Cardiac muscle cell (in vitro differentiated cells and primary cell): ENCODE data around the gene KIAA1755. TPM values are rescaled to one million over a fixed set of nuclear protein-coding genes. Genes with fewer than 3 reads are reported as not detected.

Experiments
- DNase-seq, 2 donors: peaks; one replicate each; pipeline versions ENCODE4 v3.0.0 to v3.0.0-alpha.2; 2010 to 2017; ENCODE audit warnings: low read depth in 1 of 2, low spot score in 1 of 2
- H3K27ac ChIP-seq: fragments of 200-600 bp; sonication (generic); 2 replicates; pipeline ENCODE4 v1.5.1; 2016
- H3K27me3 ChIP-seq: fragments of 200-600 bp; sonication (generic); 2 replicates; pipeline ENCODE4 v1.6.0; 2016; ENCODE audit warnings: control low read depth
- H3K36me3 ChIP-seq: fragments of 200-600 bp; sonication (generic); 2 replicates; pipeline ENCODE4 v1.5.1; 2016; ENCODE audit warnings: control low read depth
- H3K4me1 ChIP-seq: fragments of 200-600 bp; sonication (generic); 2 replicates; pipeline ENCODE4 v1.8.1; 2017; ENCODE audit warnings: low read depth, mild to moderate bottlenecking, mixed run types
- H3K4me3 ChIP-seq: fragments of 200-600 bp; sonication (generic); 2 replicates; pipeline ENCODE4 v1.5.1; 2016; ENCODE audit warnings: mild to moderate bottlenecking
- H3K9me3 ChIP-seq: fragments of 200-600 bp; sonication (generic); 2 replicates; pipeline ENCODE4 v1.5.1; 2017; ENCODE audit warnings: low read depth, mild to moderate bottlenecking, control low read depth
- polyA plus RNA-seq: library from polyadenylated mRNA; unstranded; fragments of >200 nt; fragmentation: Nextera tagmentation; extraction: Ambion mirVana; gene quantifications from 2 replicates; pipeline ENCODE4 v1.2.1, GENCODE V29; 2016
- total RNA-seq: library from RNA; depleted of rRNA; stranded (reverse); fragments of >200 nt; gene quantifications from 2 replicates; pipeline ENCODE4 v1.2.3, GENCODE V29; 2016
- TF ChIP-seq, protein P1 (sequence below): IDR thresholded peaks from 2 replicates; pipeline ENCODE4 v1.5.1; 2012; ENCODE audit warnings: low read depth, mild to moderate bottlenecking, low read length

The KIAA1755 gene
- total and polyA plus RNA-seq, 2 experiments from 2014 or later = not detected

DNA sequence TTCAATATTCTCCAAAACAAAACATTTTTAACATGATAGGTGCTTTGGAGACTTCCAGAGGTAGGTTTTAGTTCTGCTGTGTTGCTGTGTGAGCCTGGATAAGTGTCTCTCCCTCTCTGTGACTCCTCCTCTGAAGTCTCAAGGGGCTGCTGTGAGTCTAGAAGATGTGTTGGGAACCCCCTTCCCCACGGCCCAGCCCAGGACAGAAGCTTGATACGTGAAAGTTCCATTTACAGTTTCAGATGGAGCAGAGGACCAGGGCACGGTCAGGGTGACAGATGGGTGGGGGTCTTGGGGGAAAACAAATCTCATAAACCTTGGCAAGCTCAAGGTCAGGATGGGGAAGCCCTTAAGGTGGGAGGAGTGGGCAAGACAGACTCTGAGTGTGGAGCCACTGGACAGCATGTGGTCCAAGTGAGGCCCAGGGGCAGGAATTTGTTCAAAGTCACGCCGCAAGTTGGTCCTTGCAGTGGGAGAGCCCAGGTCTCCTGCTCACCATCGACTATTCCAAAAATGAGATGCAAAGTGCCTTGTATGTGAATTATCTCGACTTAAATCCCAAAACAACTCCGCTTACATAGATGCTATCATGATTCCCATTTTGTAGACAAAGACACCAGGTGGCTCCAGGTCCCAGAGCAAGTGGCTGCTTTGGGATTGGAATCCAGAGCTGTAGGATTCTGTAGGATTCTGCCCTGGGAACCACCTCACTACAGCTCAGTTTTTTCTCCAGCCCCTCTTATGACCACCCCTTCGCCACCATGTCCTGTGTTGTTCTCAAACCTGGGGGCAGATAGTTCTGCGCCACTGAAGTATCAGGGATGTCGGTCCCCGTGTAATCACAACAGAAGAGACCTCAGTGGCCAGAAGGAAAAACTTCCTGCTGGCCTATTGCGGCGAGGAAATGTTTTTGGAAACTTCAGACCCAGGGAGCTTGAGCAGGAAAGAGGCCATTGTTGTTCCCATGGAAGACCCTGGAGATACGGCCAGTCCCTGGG lies 97.4 kb downstream of the KIAA1755 start:
- H3K4me3 ChIP-seq = no peak overlapping the region
- H3K36me3 ChIP-seq = peaks cover 9% of the 10 kb centered on the region
- TF ChIP-seq, protein P1, sequence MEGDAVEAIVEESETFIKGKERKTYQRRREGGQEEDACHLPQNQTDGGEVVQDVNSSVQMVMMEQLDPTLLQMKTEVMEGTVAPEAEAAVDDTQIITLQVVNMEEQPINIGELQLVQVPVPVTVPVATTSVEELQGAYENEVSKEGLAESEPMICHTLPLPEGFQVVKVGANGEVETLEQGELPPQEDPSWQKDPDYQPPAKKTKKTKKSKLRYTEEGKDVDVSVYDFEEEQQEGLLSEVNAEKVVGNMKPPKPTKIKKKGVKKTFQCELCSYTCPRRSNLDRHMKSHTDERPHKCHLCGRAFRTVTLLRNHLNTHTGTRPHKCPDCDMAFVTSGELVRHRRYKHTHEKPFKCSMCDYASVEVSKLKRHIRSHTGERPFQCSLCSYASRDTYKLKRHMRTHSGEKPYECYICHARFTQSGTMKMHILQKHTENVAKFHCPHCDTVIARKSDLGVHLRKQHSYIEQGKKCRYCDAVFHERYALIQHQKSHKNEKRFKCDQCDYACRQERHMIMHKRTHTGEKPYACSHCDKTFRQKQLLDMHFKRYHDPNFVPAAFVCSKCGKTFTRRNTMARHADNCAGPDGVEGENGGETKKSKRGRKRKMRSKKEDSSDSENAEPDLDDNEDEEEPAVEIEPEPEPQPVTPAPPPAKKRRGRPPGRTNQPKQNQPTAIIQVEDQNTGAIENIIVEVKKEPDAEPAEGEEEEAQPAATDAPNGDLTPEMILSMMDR = no peak

DNA sequence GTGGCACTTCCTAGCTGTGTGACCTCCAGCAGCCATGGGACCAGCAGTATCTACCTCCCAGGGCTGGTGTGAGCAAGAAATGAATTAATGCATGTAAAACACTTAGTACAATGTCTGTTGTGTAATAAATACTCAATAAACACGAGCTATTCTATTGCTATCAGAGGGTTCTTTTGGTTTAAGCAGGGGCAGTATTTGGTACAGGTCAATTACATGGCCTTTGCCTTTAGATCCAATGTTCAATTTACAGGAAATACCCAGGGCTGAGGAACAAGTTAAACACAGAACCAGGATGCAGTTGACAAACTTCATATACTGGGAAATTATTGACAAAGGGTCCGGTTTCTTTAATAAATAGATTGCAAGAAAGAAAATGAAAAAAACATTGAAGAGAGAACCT lies 98.4 kb downstream of the KIAA1755 start:
- peaks cover 9% of the 10 kb centered on the region for H3K36me3 ChIP-seq
- no peaks in the 10 kb centered on the region for H3K27me3 ChIP-seq
- H3K4me3 ChIP-seq = no peak overlapping the region
- H3K9me3 ChIP-seq = no peaks in the 10 kb centered on the region
- TF ChIP-seq, protein P1 = no peak
- peak overlapping the region; percentile 89 for H3K27ac ChIP-seq
- H3K4me1 ChIP-seq = peaks cover 42% of the 10 kb centered on the region
- DNase-seq = no peak

More for the DNA sequence above, 97.4 kb downstream of the KIAA1755 start:
- DNase-seq = no peak
- H3K4me1 ChIP-seq = peaks cover 42% of the 10 kb centered on the region
- H3K9me3 ChIP-seq = no peaks in the 10 kb centered on the region
- no peaks in the 10 kb centered on the region for H3K27me3 ChIP-seq
- no peak overlapping the region for H3K27ac ChIP-seq

DNA sequence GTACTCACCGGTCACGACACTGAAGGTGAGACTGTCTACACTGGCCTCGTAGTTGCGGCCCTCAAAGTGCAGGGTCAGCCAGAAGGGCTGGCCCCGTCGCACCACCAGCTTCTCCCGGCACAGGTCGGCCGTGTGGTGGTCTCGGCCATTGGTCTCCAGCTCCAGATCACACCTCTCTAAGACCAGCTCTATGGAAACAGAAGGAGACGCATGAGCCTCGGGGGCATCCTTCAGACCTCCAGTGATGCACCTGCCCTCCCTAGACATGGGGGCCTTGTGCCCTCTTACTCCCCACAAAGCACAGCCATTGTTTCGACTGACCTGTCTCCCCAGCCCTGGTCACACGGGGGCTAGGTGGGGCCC lies 99.1 kb downstream of the KIAA1755 start:
- TF ChIP-seq, protein P1 = no peak
- Histone ChIP-seq H3K36me3 (peaks cover 9% of the 10 kb centered on the region), H3K9me3 (no peaks in the 10 kb centered on the region), H3K4me1 (peaks cover 37% of the 10 kb centered on the region), H3K27me3 (no peaks in the 10 kb centered on the region), H3K27ac (peak overlapping the region; percentile 89), H3K4me3 (no peak overlapping the region)
- no peak for DNase-seq

Other genes starting within 250 kb of the KIAA1755 start
- gene TTI1, start 227.3 kb downstream of the KIAA1755 start, total RNA-seq = 19.0 and 23.0 TPM in 2 replicates
- 23.1 and 32.8 TPM in 2 replicates for gene TTI1, start 227.3 kb downstream of the KIAA1755 start, polyA plus RNA-seq
- gene RPRD1B, start 227.0 kb downstream of the KIAA1755 start, total RNA-seq = 26.2 and 43.5 TPM in 2 replicates
- gene RPRD1B, start 227.0 kb downstream of the KIAA1755 start, polyA plus RNA-seq = 31.0 and 44.5 TPM in 2 replicates
- 144 and 275 TPM in 2 replicates for gene TGM2, start 95.5 kb downstream of the KIAA1755 start, total RNA-seq
- gene TGM2, start 95.5 kb downstream of the KIAA1755 start, polyA plus RNA-seq = 119 and 192 TPM in 2 replicates
- not detected in 2 replicates for gene BPI, start 43.4 kb upstream of the KIAA1755 start, total RNA-seq
- gene BPI, start 43.4 kb upstream of the KIAA1755 start, polyA plus RNA-seq = not detected in 2 replicates
- gene LBP, start 85.7 kb upstream of the KIAA1755 start, total RNA-seq = not detected in 2 replicates
- gene LBP, start 85.7 kb upstream of the KIAA1755 start, polyA plus RNA-seq = not detected in 2 replicates
- gene SNHG17, start 174.6 kb upstream of the KIAA1755 start, total RNA-seq = 9.0 and 16.6 TPM in 2 replicates
- gene SNHG17, start 174.6 kb upstream of the KIAA1755 start, polyA plus RNA-seq = 31.8 and 37.0 TPM in 2 replicates
- gene RALGAPB, start 212.1 kb upstream of the KIAA1755 start, total RNA-seq = 16.5 and 20.3 TPM in 2 replicates
- gene RALGAPB, start 212.1 kb upstream of the KIAA1755 start, polyA plus RNA-seq = 10.3 and 11.0 TPM in 2 replicates